Left renal pelvis (tissue), 4 donors: ENCODE results near the gene ANP32B. TPM values are rescaled to one million over a fixed set of nuclear protein-coding genes. Genes with fewer than 3 reads are reported as not detected.

Experiments used
- DNase-seq, 4 donors: peaks; one replicate each; pipeline ENCODE4 v3.0.0-alpha.2; 2013; ENCODE audit warnings: low read depth in 4 of 4, low spot score in 3 of 4
- polyA plus RNA-seq, 4 donors: library from polyadenylated mRNA; unstranded; fragments of 120-200 nt; gene quantifications; one replicate each; pipeline ENCODE4 v1.2.1, GENCODE V29; 2013; ENCODE audit not compliant: insufficient read length in 4 of 4

ANP32B gene
- polyA plus RNA-seq, 4 donors: 214 to 284 (median 242) TPM

GRCh38 chr9:98056269-98057137, 73.4 kb downstream of the ANP32B start, which contains the start of gene NANS:
TSS of gene NANS (plus strand) at chr9:98056732. CDS start at chr9:98056809, 77 bp downstream.
- peak; percentile 70 to 78 (median 76) for DNase-seq

- DNase-seq: peak in 1 of 4 donors; percentile 20
Observed at GRCh38 chr9:98057138-98057799, 74.1 kb downstream of the ANP32B start.

GRCh38 chr9:98062161-98062560, 79.0 kb downstream of the ANP32B start:
- DNase-seq: no peak

- DNase-seq: no peak
Observed at GRCh38 chr9:98064623-98065392, 81.7 kb downstream of the ANP32B start.

Other genes starting within 250 kb of the ANP32B start
- gene FOXE1, start 130.1 kb upstream of the ANP32B start, polyA plus RNA-seq: not detected
- 10 to 100 TPM; 12.7 to 24.7 (median 19.7) TPM for gene TRMO, start 60.8 kb upstream of the ANP32B start, polyA plus RNA-seq
- gene HEMGN, start 45.2 kb upstream of the ANP32B start, polyA plus RNA-seq: 10 to 100 TPM in 1 of 4 donors, 1 to 10 TPM in 3; 2.3 to 33.1 (median 2.9) TPM
- gene NANS, start 73.4 kb downstream of the ANP32B start, polyA plus RNA-seq: 10 to 100 TPM; 36.8 to 40.4 (median 39.0) TPM
- gene TRIM14, start 135.9 kb downstream of the ANP32B start, polyA plus RNA-seq: 1 to 10 TPM; 2.7 to 6.7 (median 5.6) TPM
- 1 to 10 TPM in 3 of 4 donors, under 1 TPM in 1; 0.23 to 3.3 (median 2.5) TPM for gene CORO2A, start 209.3 kb downstream of the ANP32B start, polyA plus RNA-seq